ENCODE data around the gene PODNL1.

The PODNL1 gene

DNA sequence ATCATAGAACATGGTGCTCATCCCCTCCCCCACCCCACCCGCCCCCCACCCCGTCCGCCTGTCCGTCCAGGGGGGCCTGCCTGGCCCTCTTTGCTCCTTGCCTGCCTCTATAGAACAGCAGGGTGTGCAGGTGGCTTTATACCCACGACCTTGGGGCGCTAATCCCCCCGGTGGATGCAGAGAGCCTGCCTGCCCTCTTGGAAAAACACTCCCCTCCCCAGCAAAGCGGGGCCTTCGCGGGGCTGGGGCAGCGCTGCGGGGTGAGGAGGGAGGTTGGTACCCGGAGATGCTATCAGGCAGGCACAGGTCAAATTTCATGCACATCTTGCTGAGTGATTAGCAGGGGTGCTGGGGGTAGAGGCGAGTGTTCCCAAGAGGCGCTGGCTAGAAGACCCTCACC, 46.0 kb upstream of the PODNL1 start:
- no peak for DNase-seq (ENCODE audit: low spot score)
- Histone ChIP-seq H3K27ac (no peak overlapping the region), H3K4me3 (no peak overlapping the region)
- TF ChIP-seq CTCF (IDR thresholded peaks at IDR 0.05) = no peak

- no peak for DNase-seq (ENCODE audit: low spot score)
- TF ChIP-seq CTCF (IDR thresholded peaks at IDR 0.05) = no peak
- Histone ChIP-seq H3K4me3 (no peak overlapping the region), H3K27ac (no peak overlapping the region)
Measured at GRCh38 chr19:13983213-13983889, 45.1 kb upstream of the PODNL1 start.

- no peak overlapping the region for H3K27ac ChIP-seq
- H3K4me3 ChIP-seq = no peak overlapping the region
- no peak for TF ChIP-seq CTCF (IDR thresholded peaks at IDR 0.05)
- DNase-seq (ENCODE audit: low spot score) = no peak
Measured at GRCh38 chr19:13982773-13983172, 44.6 kb upstream of the PODNL1 start.

GRCh38 chr19:13981988-13982501, 43.8 kb upstream of the PODNL1 start:
- Histone ChIP-seq H3K4me3 (no peak overlapping the region), H3K27ac (no peak overlapping the region)
- TF ChIP-seq CTCF (IDR thresholded peaks at IDR 0.05) = no peak
- DNase-seq (ENCODE audit: low spot score) = no peak

GRCh38 chr19:13981467-13981866, 43.2 kb upstream of the PODNL1 start:
- TF ChIP-seq CTCF (IDR thresholded peaks at IDR 0.05) = no peak
- no peak for DNase-seq (ENCODE audit: low spot score)
- Histone ChIP-seq H3K4me3 (no peak overlapping the region), H3K27ac (no peak overlapping the region)

GRCh38 chr19:13981021-13981420, 42.8 kb upstream of the PODNL1 start:
- TF ChIP-seq CTCF (IDR thresholded peaks at IDR 0.05) = no peak
- DNase-seq (ENCODE audit: low spot score) = no peak
- Histone ChIP-seq H3K4me3 (no peak overlapping the region), H3K27ac (no peak overlapping the region)

- Histone ChIP-seq H3K27ac (no peak overlapping the region), H3K4me3 (no peak overlapping the region)
- no peak for TF ChIP-seq CTCF (IDR thresholded peaks at IDR 0.05)
- no peak for DNase-seq (ENCODE audit: low spot score)
Measured at GRCh38 chr19:13980340-13980739, 42.1 kb upstream of the PODNL1 start.
